NCI-H1930 (cell line): Measurements from ENCODE around the gene CCDC74A.
"Not testable (repeated sequence)": the region's sequence is repeated elsewhere in the genome, so short reads cannot be mapped to it uniquely, and the experiment has no call there.

ENCODE experiments used
- DNase-seq, 2 experiments: peaks; one replicate each; lab custom pipeline; 2025; lab: John Stamatoyannopoulos, UW

Gene CCDC74A

DNA sequence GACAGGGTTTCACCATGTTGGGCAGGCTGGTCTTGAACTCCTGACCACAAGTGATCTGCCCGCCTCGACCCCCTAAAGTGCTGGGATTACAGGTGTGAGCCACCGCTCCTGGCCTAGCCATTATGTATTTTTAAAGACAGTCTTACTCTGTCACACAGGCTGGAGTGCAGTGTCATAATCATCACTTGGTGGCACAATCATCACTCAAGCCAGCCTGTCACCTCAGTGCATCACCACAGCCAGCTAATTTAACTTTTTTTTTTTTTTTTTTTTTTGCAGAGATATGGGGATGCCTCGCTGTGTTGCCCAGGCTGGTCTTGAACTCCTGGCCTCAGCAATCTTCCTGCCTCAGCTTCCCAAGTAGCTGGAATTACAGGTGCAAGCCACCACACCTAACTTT is 24.1 kb upstream of the CCDC74A start:
- DNase-seq, result not testable (repeated sequence)

DNA sequence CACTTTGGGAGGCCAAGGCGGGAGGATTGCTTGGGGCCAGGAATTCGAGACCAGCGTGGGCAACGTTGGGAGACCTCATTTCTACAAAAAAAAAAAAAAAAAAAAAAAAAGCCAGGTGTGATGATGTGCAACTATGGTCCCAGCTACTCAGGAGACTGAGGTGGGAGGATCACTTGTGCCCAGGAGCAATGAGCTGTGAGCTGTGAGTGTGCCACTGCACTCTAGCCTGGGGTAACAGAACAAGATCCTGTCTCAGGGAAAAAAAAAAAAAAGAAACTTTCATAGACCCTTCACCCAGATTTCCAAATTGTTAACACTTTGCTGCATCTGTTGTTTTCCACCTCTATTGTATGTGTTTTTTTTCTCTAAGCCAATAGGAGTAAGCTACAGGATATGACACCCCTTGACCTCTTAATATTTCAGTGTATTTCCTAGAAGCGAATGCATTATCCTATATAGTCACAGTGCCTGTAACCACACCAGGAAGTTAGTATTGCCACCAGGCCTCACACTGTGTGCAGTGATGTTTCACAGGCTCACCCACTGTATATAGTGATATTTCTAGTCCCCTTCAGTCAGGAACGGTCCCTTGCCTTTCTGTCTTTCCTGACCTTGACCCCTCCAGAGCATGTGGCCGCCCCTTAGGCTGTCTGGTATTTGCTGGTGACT is 23.5 kb upstream of the CCDC74A start:
- not testable (repeated sequence) for DNase-seq

DNA sequence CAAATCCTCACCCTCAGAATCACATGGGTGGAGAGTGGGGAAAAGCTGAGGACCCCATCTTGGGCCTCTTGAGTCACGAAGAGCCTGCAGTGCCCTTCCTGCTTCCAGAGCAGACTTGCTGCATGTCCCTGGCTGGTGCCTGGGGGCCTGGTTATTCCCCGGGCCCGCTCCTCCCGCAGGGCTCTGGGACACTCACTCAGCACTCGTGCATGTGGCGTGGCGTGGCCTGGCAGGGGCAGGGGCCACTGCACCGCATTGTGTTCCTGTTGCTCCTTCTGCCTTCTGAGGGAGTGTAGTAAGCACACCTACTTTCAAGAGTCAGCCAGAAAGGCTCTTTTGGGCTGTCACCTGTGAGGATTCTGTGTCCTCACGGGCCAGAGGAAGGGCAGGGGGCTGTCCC is 18.1 kb upstream of the CCDC74A start:
- DNase-seq, result no peak

DNA sequence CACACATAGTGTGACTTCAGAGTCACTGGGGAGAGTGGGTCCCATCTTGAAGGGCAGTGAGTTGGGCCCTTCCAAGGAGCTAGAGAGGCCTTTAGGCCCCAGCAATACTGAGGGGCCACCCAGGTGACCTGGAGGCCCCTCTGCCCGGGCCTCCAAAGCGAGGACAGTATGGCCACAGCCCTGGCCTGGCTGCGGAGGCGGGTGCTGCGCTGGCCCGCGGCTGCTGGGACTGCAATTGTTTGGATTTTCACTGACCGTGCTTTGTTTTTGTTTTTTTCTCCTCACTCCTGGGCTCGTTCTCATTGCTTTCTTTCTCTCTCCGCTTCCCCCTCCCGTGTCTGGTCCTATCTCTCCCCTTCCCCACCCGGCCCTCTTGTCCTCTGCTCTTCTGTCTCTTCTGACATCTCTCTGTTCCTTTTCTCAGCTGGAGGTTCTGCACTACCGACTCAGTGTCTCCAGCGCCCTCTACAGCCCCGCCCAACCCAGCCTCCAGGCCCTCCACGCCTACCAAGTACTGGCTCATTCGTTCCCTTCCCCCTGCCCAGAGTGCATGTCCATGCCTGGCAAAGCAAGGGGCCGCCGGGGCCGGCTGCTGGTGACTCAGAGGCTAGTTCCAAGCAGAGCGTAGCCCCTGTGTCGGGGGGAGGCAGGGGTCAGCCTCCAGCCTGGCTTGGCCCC is 16.3 kb upstream of the CCDC74A start:
- DNase-seq, result not testable (repeated sequence)

DNA sequence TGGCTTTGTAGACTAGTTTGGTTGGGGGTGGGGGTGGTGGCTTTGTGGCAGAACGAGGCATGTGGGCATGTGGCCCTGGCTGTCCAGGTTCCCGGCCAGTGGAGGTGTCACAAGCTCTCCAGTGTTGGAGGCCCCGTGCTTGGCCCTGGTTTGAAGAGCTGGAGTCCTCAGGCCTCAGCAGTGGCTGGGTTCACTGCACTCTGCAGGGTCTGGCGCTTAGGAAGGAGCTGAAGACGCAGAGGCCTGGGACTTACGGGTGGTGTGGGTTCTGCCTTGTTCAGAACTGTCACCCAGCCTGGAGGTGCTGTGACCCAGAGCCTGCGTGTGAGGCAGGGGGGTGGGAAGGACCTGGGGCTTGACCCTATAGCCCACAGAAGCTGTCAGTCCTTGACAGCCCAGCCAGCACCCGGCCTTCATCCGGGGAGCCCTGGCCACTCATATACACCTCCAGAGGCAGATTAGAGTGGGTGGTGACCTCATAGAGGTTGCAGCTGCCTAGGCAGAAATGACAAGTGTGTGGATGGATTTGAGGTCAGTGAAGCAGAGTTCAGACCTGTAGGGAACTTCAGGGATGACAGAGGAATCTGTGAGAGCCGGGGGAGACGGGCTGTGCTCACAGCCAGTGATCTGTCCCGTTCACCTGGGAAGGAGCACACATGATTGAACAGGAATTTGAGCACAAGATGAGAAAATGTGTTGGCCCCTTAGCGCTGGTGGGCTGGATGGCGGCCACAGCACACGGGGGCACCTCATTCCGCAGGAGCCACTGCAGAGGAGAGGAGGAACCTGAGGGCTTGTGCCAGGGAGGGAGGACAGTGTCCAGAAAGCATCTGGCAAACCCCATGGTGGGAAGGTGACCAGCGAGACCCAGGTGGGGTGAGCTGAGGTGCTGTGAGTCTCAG is 15.5 kb upstream of the CCDC74A start:
- DNase-seq, result not testable (repeated sequence)

DNA sequence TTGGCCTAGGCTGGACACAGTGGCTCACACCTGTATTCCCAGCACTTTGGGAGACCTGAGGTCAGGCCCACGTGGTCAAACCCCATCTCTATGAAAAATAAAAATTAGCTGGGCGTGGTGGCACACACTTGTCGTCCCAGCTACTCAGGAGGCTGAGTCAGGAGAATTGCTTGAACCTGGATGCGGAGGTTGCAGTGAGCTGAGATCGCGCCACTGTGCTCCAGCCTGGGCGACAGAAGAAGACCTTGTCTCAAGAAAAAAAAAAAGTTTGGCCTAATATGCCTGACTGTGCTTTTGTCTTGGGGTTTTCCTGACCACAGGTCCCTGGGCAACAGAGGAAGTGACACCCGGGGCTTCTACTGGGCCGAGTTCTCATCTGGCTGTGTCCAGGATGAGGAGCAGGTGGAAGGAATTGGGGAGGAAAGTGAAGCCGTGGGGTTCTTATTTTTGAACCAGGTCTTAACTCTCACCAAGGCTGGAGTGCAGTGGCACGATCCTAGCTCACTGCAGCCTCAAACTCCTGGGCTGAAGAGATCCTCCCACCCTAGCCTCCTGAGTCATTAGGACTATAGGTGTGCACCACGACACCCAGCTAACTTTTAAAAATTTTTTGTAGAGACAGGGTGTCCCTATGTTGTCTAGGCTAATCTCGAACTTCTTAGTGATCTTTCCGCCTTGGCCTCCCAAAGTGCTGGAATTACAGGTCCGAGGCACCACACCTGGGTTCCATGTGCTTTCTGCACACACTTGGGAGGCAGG is 13.1 kb upstream of the CCDC74A start:
- not testable (repeated sequence) for DNase-seq

DNA sequence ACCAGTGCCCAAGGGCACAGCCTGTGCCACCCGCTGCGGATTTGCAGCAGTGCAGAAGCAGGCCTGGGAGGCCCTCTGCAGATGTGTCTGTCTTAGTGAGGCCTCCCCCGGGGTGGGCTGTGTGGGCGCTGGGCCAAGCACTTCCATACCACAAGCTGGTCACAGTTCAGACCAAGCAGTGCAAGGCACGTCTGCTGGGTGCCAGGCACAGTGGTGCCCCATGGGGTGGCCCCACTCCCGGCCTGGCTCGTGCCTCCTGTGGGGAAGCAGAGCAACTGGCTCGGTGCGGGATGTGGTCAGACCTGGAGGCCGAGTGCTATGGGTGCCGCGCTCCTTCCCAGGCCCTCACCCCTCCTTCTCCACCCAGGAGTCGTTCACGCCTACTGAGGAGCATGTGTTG is 12.5 kb upstream of the CCDC74A start:
- DNase-seq, result not testable (repeated sequence)

DNA sequence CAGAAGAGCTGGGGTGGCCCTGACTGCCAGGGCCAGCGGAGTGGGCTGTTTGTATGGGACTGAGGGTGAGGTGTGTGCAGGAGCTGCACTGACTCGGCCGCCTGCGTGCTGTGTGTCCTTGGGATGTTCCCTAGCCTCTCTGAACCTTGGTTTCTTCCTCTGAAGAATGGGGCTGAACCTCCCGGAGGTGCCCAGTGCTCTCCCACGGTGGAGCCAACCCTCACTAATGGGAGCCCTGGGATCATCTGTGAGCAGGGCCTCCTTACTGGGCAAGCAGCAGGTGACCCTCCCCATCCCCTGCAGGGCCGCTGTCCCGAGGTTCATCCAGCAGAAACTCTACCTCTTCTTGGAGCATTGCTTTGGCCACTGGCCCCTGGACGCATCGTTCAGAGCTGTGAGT is 11.7 kb upstream of the CCDC74A start:
- DNase-seq, result no peak

DNA sequence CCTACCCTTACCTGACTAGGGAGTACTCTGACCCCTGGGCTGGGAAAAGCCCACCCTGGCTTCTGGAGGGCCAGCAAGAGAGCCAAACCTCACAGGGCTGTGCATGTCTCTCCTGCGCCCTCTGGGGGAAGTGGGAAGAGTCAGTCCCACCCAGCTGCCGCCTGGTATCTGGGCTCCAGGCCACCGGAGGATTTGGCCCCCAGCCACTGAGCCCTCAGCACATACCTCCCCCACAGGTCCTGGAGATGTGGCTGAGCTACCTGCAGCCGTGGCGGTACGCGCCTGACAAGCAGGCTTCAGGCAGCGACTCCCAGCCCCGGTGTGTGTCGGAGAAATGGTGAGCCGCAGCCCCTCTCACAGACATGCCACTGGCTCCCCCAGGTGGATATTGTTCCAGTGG is 11.1 kb upstream of the CCDC74A start:
- not testable (repeated sequence) for DNase-seq

DNA sequence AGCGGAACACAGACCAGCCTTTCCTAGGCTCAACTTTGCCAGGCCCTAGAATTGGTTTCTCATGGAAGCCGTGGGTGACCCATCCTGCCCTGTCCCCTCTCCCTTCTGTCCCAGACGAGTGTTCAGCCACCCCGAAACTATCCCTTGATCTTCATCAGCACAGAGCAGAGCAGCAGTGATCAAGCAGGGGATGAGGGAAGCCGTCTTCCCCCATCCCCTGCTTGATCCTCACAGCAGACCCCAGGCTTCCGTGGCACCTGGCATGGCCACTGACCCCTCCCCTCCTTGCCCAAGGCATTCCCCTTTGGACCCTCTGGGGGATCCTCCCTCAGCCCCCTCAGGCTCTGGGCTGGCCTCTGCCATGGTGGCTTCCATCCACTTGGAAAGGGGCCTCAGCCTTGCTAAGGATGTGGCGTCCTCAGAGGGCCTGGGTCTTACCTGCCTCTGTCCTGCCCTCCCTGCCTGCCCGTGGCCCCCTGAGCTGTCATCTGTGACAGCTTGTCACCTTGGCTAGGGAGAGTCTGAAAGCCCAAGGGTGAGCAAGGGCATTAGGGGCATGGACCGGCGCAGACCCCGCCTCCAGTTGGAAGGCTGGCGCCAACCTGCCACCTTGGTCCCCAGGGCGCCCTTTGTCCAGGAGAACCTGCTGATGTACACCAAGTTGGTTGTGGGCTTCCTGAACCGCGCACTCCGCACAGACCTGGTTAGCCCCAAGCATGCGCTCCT is 10.4 kb upstream of the CCDC74A start:
- DNase-seq, result no peak

DNA sequence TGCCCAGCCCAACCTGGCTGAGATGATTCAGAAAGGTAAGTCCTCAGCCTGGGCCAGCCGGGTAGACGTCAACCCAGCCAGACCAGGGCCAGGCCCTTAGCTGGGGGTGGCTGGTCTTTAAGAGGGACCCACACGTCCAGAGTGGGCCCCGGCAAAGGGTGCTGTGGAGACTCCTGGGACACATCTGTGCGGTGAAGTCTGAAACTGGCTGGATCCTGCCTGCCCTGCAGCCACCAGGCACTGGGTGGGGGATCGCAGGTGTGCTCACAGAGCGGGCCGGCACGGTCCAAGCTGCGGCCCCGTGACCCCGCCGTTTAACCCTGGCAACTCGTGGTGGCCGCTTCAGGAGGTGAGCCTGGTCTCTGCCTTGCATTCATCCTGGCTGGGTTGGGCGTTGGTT is 9.8 kb upstream of the CCDC74A start:
- DNase-seq, result not testable (repeated sequence)

DNA sequence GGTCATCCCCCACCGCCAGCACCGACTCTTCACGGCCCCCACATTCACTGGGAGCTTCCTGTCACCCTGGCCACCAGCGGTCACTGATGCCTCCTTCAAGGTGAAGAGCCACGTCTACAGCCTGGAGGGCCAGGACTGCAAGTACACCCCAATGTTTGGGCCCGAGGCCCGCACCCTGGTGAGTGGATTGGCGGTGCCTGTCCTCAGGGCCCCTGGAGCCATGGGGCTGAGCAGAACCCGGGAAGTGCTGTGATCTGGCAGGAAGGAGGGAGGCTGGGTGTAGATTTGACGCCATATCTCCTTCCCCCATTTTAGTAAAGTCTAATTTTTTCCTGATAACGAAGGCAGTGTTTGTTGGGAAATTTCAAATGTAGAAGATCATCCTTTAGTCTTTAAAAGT is 9.2 kb upstream of the CCDC74A start:
- not testable (repeated sequence) for DNase-seq

DNA sequence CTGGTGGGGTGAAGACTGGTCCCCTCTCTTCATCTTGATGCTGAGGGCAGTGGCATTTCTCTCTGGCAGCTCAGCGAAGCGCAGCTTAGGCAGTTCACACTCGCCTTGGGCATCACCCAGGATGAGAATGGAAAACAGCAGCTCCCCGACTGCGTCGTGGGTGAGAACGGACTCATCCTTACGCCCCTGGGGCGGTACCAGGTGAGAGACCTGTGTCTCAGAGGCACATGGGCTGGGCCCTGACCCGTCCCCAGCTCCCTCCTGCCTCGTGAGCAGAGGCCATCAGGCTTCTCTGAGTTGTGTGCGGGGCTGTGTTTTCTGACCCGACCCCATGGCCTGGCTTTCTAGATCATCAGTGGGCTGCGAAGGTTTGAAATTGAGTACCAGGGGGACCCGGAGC is 8.2 kb upstream of the CCDC74A start:
- no peak for DNase-seq

DNA sequence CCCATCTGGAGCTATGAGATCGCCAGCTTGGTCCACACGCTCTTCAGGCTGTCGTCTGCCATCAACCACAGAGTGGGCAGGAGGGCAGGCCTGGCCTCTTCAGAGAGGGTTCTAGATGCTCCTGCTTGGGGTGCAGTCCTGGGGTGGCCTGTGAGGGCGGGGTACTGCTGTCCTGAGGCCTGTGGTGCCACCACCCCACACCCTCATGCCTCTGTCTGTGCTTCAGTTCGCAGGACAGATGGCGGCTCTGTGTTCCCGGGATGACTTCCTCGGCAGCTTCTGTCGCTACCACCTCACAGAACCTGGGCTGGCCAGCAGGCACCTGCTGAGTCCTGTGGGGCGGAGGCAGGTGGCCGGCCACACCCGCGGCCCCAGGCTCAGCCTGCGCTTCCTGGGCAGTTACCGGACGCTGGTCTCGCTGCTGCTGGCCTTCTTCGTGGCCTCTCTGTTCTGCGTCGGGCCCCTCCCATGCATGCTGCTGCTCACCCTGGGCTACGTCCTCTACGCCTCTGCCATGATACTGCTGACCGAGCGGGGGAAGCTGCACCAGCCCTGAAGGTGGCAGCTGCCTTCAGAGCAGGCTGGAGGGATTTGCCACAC is 7.7 kb upstream of the CCDC74A start:
- not testable (repeated sequence) for DNase-seq

DNA sequence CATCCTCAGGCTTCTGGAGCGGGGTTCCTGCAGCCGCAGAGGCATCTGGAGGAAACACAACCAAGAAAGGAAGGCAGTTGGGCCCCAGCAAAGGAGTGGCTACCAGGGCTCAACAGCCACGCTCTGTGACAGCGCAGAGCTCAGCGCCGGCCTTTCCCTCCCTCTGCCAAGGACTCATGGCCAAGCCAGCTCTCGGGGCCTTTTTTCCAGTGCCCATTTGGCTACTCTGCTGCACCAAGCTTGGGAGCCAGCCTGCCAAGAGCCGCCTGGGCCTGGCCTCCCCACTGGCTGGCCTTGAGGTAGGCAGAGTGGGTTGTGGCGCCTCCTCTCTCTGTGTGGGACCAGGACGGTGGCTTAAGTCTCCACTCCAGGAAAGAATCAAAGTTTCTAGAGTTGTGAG is 7.2 kb upstream of the CCDC74A start:
- no peak for DNase-seq

DNA sequence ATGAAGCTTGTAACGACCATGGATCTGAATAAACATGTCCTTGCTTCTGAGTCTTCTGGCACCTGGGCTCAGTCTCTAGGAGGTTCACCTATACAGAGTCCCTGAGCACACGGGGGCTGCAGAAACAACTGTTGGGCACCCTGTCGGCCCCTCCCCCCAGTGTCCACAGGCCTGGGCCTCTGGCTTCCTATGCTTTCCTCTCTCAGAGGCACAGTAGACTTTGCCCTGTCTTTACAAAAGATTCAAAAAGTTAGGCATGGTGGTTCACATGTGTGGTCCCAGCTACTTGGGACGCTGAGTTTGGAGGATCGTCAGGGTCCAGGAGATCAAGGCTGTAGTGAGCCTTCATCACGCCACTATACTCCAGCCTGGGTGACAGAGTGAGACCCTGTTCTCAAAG is 6.2 kb upstream of the CCDC74A start:
- DNase-seq, result not testable (repeated sequence)

DNA sequence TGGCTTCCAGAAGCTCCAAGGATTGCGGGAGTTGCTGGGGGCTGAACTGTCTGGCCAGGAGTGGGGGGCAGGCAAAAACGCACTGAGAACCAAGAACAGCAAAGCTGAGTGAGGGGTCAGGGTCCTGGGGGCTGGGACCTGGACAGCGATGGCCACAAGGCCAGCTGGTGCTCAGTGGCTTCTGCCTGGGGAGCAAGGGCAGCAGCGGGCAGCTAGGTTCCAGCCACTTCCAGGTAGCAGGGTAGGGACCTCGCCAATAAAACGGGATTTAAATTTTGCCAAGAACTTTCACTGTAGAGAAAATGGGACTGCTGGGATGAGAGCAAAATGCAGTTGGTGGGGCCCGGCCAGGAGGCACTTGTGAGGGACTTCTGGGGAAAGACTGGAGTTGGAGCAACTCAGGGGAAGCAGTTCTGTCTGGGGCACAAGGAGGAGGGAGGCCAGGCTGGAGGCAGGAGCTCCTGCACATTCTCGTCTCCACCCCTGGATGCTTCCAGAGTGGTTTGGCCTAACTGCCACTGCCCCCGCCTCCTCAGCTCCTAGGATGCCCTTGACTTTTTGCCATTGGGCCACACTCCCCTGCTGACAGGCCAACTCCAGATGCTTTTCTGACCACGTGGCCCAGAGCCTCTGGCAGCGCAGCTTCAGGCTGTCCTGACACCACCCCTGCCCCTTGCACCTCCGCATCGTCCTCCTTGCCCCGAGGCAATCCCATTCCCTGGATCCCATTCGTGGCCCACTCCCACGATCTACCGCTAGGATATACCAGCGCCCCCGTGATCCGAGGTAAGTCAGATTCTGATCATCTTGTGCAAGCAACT is 5.5 kb upstream of the CCDC74A start:
- no peak for DNase-seq

DNA sequence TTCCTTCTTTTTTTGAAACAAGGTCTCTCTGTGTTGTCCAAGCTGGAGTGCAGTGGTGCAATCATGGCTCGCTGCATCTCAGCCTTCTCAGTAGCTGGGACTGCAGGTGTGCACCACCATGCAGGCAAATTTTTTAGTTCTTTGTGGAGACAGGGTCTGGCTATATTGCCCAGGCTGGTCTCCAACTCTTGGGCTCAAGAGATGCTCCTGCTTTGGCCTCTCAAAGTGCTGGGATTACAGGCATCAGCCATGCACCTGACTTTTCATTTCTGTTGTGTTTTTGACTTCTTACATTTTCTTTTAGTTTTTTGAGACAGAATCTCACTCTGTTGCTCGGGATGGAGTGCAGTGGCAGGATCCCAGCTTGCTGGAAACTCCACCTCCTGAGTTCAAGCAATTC is 2.4 kb upstream of the CCDC74A start:
- not testable (repeated sequence) for DNase-seq

DNA sequence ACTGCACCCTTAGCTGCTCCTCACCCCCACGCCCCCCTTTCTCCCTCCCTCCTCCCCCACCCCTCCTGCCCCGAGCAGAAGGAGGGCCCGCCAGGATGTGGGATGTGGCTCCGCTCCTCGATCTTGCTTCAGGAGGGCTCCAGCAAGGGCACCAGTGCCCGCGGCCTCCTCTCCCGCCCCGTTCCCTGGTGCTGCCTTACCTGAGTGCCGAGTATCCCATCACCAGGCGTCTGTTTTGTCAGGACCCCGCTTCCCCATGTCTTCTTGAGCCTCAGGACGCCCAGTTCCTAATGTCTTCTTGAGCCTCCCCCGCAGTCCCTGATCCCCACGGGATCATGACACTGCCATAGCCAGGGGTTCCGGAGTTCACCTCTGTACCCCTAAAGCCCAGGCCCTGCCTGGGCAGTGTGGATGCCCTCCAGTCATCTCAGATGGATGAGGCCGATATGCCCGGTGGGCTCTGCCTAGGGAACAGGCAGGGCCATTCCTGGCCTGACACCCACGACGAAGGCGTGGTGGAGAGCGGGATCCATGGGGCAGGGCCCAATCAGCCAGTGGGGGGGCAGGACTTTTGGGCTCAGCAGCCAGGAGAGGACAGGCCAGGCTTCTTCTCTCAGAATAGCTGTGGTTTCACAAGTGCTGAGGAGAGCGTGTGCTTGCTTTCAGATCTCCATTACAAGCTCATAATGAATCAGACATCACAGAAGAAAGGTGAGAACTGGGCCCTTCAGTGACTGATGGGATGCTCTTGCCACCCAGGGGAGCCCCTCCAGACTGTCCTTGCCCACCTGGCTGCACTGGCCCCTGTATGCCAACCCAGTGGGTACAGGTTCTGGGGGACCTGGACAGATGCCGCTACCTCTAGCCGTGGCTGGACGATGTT is 1.5 kb downstream of the CCDC74A start:
- DNase-seq, result not testable (repeated sequence)
